ENCODE data around the gene NTRK1.

NTRK1 gene

DNA sequence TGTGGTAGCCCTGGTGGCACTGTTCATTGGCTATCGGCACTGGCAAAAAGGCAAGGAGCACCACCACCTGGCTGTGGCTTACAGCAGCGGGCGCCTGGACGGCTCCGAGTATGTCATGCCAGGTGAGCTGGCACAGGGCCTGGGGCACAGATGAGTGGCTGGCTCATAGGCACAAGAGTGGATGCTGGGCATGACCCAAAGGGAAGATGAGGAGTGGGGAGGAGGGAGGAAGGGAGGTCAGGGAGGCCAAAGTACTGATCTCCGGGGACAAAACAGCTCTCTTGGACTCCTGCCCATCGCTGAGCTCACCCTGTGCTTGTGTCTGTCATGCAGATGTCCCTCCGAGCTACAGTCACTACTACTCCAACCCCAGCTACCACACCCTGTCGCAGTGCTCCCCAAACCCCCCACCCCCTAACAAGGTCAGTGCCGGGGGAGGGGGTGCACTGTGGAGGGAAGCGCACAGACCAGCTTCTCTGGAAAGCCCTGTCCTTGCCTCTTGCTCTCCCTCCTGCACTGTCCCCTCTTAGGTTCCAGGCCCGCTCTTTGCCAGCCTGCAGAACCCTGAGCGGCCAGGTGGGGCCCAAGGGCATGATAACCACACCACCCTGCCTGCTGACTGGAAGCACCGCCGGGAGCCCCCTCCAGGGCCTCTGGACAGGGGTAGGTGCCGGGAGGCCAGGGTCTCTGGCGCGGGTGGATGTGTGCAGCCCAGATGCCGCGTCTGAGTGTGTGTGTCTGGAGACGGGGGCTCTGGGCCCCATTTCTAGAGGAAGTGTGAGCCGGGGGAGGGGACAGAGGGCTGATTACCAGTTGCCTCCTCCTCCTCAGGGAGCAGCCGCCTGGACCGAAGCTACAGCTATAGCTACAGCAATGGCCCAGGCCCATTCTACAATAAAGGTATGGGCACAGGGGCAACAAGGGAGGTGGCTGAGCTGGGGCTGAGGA, 52.5 kb downstream of the NTRK1 start:
- FAIRE-seq: no peak

DNA sequence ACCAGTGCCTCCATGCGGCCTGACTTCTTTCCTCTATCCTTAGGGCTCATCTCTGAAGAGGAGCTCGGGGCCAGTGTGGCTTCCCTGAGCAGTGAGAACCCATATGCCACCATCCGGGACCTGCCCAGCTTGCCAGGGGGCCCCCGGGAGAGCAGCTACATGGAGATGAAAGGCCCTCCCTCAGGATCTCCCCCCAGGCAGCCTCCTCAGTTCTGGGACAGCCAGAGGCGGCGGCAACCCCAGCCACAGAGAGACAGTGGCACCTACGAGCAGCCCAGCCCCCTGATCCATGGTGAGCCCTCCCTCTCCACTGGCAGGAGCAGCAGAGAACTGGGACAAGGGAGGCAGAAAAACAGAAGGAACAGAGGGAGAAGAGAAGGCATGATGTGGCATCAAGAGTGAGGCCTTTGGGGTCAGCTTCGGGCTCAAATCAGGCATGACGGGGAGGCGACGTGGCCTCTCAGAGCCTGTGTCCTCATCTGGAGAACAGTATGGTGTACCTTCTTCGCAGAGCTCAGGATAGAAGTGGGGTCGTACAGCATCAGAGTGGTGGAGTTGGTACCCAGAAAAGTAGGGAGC, 53.2 kb downstream of the NTRK1 start:
- DNase-seq (ENCODE audit: insufficient read length, low spot score): no peak
- TF ChIP-seq POU2F2 (IDR thresholded peaks at IDR 0.05; ENCODE audit: low read depth, low read length) (no peak), PAX5 (IDR thresholded peaks at IDR 0.05; ENCODE audit: insufficient read depth, low read length, severe bottlenecking) (no peak), SPI1 (IDR thresholded peaks at IDR 0.05; ENCODE audit: low read depth, low read length) (no peak), TAF1 (IDR thresholded peaks at IDR 0.05; ENCODE audit: low read depth, low read length) (no peak), POLR2A (IDR thresholded peaks at IDR 0.05; ENCODE audit: low read depth, low read length) (no peak), POLR2AphosphoS5 (IDR thresholded peaks at IDR 0.05; ENCODE audit: low read depth, low read length) (no peak)
- FAIRE-seq: no peak

More for the DNA sequence above, 52.5 kb downstream of the NTRK1 start:
- no peak for DNase-seq (ENCODE audit: insufficient read length, low spot score)
- no peak for TF ChIP-seq SPI1 (IDR thresholded peaks at IDR 0.05; ENCODE audit: low read depth, low read length)
- TF ChIP-seq POLR2A (IDR thresholded peaks at IDR 0.05; ENCODE audit: low read depth, low read length): no peak
- no peak for TF ChIP-seq PAX5 (IDR thresholded peaks at IDR 0.05; ENCODE audit: insufficient read depth, low read length, severe bottlenecking)
- no peak for TF ChIP-seq POLR2AphosphoS5 (IDR thresholded peaks at IDR 0.05; ENCODE audit: low read depth, low read length)
- no peak for TF ChIP-seq POU2F2 (IDR thresholded peaks at IDR 0.05; ENCODE audit: low read depth, low read length)
- TF ChIP-seq TAF1 (IDR thresholded peaks at IDR 0.05; ENCODE audit: low read depth, low read length): no peak

DNA sequence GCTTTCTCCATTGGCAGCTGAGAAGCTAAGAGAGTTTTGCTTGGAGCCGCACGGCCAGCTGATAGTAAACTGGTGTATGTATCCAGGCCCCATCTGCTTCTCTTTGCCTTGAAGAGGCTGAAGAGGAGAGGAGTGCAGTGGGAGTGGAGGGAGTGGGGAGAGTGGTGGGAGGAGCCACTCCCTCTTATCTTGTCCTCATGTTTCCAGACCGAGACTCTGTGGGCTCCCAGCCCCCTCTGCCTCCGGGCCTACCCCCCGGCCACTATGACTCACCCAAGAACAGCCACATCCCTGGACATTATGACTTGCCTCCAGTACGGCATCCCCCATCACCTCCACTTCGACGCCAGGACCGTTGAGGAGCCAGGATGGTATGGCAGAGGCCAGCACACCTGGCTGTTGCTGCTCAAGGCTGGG, 53.8 kb downstream of the NTRK1 start:
- FAIRE-seq: no peak
- DNase-seq (ENCODE audit: insufficient read length, low spot score): no peak
- no peak for TF ChIP-seq TAF1 (IDR thresholded peaks at IDR 0.05; ENCODE audit: low read depth, low read length)
- no peak for TF ChIP-seq POLR2AphosphoS5 (IDR thresholded peaks at IDR 0.05; ENCODE audit: low read depth, low read length)
- no peak for TF ChIP-seq POU2F2 (IDR thresholded peaks at IDR 0.05; ENCODE audit: low read depth, low read length)
- no peak for TF ChIP-seq SPI1 (IDR thresholded peaks at IDR 0.05; ENCODE audit: low read depth, low read length)
- TF ChIP-seq PAX5 (IDR thresholded peaks at IDR 0.05; ENCODE audit: insufficient read depth, low read length, severe bottlenecking): no peak

DNA sequence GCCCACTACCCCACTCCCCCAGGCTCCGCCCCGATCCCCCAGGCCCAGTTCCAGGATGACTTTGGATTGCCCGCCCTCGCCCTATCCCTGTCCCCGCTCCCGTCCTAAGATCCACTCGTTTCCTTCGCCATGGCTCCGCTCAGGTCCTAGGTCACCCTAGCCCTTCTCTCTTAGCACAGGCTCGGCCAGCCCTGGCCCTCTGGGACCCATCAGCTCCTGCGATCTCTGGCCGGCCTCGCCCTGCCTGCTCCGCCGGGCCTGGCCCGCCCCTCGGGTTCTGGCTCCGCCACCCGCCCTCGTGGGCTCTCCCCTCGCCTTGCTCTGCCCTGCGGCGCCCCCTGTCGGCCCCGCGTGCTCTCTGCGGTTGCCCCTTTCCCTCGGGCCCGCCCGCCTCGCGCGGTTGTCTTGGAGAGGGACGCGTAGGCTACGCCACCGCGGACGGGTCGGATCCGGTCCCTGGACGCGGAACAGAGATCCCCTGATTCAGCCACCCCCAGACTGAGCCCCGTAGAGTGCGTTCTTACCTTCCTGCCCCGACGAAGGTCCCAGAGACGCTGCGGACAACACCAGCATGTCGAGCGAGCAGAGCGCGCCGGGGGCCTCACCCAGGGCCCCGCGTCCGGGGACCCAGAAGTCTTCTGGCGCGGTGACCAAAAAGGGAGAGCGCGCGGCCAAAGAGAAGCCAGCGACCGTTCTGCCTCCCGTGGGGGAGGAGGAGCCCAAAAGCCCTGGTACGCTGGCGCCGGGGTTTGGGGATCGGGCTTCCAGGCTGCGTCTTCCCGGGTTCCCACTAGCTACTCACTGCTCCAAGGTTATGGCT, 59.8 kb downstream of the NTRK1 start, which contains the start of gene LRRC71:
Gene LRRC71 (plus strand): TSS at position 400 of the 820 bp plus-strand sequence. CDS start 172 bp downstream, at position 572.
- TF ChIP-seq POU2F2 (IDR thresholded peaks at IDR 0.05; ENCODE audit: low read depth, low read length) (no peak), SPI1 (IDR thresholded peaks at IDR 0.05; ENCODE audit: low read depth, low read length) (no peak), POLR2AphosphoS5 (IDR thresholded peaks at IDR 0.05; ENCODE audit: low read depth, low read length) (no peak), PAX5 (IDR thresholded peaks at IDR 0.05; ENCODE audit: insufficient read depth, low read length, severe bottlenecking) (no peak), TAF1 (IDR thresholded peaks at IDR 0.05; ENCODE audit: low read depth, low read length) (no peak), POLR2A (IDR thresholded peaks at IDR 0.05; ENCODE audit: low read depth, low read length) (no peak)
- peak; percentile 80 for DNase-seq (ENCODE audit: insufficient read length, low spot score)
- no peak for FAIRE-seq

- no peak for FAIRE-seq
- TF ChIP-seq PAX5 (IDR thresholded peaks at IDR 0.05; ENCODE audit: insufficient read depth, low read length, severe bottlenecking) (no peak), SPI1 (IDR thresholded peaks at IDR 0.05; ENCODE audit: low read depth, low read length) (no peak), POU2F2 (IDR thresholded peaks at IDR 0.05; ENCODE audit: low read depth, low read length) (no peak), POLR2AphosphoS5 (IDR thresholded peaks at IDR 0.05; ENCODE audit: low read depth, low read length) (no peak), TAF1 (IDR thresholded peaks at IDR 0.05; ENCODE audit: low read depth, low read length) (no peak), POLR2A (IDR thresholded peaks at IDR 0.05; ENCODE audit: low read depth, low read length) (no peak)
- DNase-seq (ENCODE audit: insufficient read length, low spot score): no peak
These were observed 60.4 kb downstream of the NTRK1 start for GRCh38 chr1:156921053-156921529.

- FAIRE-seq (no peak), DNase-seq (ENCODE audit: insufficient read length, low spot score) (no peak)
- no peak for TF ChIP-seq POU2F2 (IDR thresholded peaks at IDR 0.05; ENCODE audit: low read depth, low read length)
- TF ChIP-seq TAF1 (IDR thresholded peaks at IDR 0.05; ENCODE audit: low read depth, low read length): no peak
- TF ChIP-seq PAX5 (IDR thresholded peaks at IDR 0.05; ENCODE audit: insufficient read depth, low read length, severe bottlenecking): no peak
- no peak for TF ChIP-seq SPI1 (IDR thresholded peaks at IDR 0.05; ENCODE audit: low read depth, low read length)
- TF ChIP-seq POLR2AphosphoS5 (IDR thresholded peaks at IDR 0.05; ENCODE audit: low read depth, low read length): no peak
- no peak for TF ChIP-seq POLR2A (IDR thresholded peaks at IDR 0.05; ENCODE audit: low read depth, low read length)
These were observed 62.5 kb downstream of the NTRK1 start for GRCh38 chr1:156922986-156923669.

- FAIRE-seq (no peak), DNase-seq (ENCODE audit: insufficient read length, low spot score) (no peak)
- no peak for TF ChIP-seq PAX5 (IDR thresholded peaks at IDR 0.05; ENCODE audit: insufficient read depth, low read length, severe bottlenecking)
- TF ChIP-seq TAF1 (IDR thresholded peaks at IDR 0.05; ENCODE audit: low read depth, low read length): no peak
These were observed 63.2 kb downstream of the NTRK1 start for GRCh38 chr1:156923670-156924477.

Data from GM12891 (cell line).